HG02885 (cell line): Measurements from ENCODE around the gene CHMP2B.
"Not testable (repeated sequence)": the region's sequence is repeated elsewhere in the genome, so short reads cannot be mapped to it uniquely, and the experiment has no call there.

Source experiments
- ATAC-seq: cut with Tn5 transposase; IDR thresholded peaks from one replicate; pipeline ENCODE4 v1.9.1; 2021; ENCODE audit warnings: mild to moderate bottlenecking; ENCODE audit not compliant: unreplicated experiment, poor library complexity

Gene CHMP2B

DNA sequence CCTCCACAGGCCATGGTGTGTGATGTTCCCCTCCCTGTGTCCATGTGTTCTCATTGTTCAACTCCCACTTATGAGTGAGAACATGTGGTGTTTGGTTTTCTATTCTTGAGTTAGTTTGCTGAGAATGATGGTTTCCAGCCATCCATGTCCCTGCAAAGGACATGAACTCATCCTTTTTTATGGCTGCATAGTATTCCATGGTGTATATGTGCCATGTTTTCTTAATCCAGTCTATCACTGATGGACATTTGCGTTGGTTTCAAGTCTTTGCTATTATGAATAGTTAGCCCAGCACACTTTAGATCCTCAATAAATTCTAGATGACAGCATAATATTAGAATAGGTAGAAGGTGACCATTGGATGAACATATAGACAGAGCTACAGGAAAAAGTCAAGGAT is 77.9 kb downstream of the CHMP2B start:
- not testable (repeated sequence) for ATAC-seq
